Measurements from ENCODE around the gene FOXO3. TPM values are rescaled to one million over a fixed set of nuclear protein-coding genes. Genes with fewer than 3 reads are reported as not detected.

Gene FOXO3
- polyA plus RNA-seq, 1 donor (not counting 4 experiments of a cell fraction or from before 2014, with no cell fraction given), result 17.6 TPM

- Histone ChIP-seq H3K79me2 (ENCODE audit: control insufficient read depth, insufficient read depth, low read length) (peaks cover 46% of the 10 kb centered on the region), H3K36me3 (ENCODE audit: control insufficient read depth in 2 of 2, extremely low read depth in 1 of 2, insufficient read depth in 2 of 2, low read length in 2 of 2) (peaks cover 3 to 6% of the 10 kb centered on the region in 2 experiments), H4K20me1 (ENCODE audit: control insufficient read depth, extremely low read depth, insufficient read depth, low read length) (no peaks in the 10 kb centered on the region), H3K9ac (ENCODE audit: control insufficient read depth, extremely low read depth, insufficient read depth, low read length) (peak overlapping the region; percentile 43), H3K4me2 (ENCODE audit: control insufficient read depth, extremely low read depth, insufficient read depth, low read depth, low read length) (peak overlapping the region; percentile 66), H3K27me3 (ENCODE audit: control insufficient read depth, extremely low read depth, insufficient read depth, low read length) (no peaks in the 10 kb centered on the region), H2AFZ (ENCODE audit: control insufficient read depth, low read length) (no peak overlapping the region), H3K4me3 (ENCODE audit: control insufficient read depth in 2 of 3, extremely low read depth in 1 of 3, insufficient read depth in 2 of 3, low read depth in 1 of 3, low read length in 3 of 3) (peak overlapping the region in 2 of 3 experiments; percentile 11), H3K9me1 (ENCODE audit: control insufficient read depth, extremely low read depth, insufficient read depth, low read length) (no peaks in the 10 kb centered on the region), H3K27ac (ENCODE audit: control insufficient read depth, insufficient read depth, low read length) (peak overlapping the region; percentile 61), H3K9me3 (ENCODE audit: control insufficient read depth, low read depth, low read length) (no peaks in the 10 kb centered on the region), H3K4me1 (ENCODE audit: control insufficient read depth, extremely low read depth, insufficient read depth, low read length) (peaks cover 54% of the 10 kb centered on the region)
- peak; percentile 74 for FAIRE-seq
- TF ChIP-seq EZH2 (IDR thresholded peaks at IDR 0.05; ENCODE audit: low read length), result no peak
- TF ChIP-seq CTCF (optimal IDR thresholded peaks at IDR 0.05 in 1 of 3, IDR thresholded peaks at IDR 0.05 in 1 of 3, conservative IDR thresholded peaks at IDR 0.05 in 1 of 3; ENCODE audit: extremely low read depth in 1 of 3, insufficient read depth in 2 of 3, low read length in 3 of 3), result no peak
- no peak for DNase-seq (ENCODE audit: low read depth, low spot score)
- dilution Hi-C loops (cut with MboI; ENCODE audit: extremely low pct_ligation_motif_present, low sequenced_read_pairs), result no loop called here
Observed at GRCh38 chr6:108651340-108652227, 90.9 kb downstream of the FOXO3 start.

GRCh38 chr6:108652375-108652774 is 91.7 kb downstream of the FOXO3 start:
- peaks cover 54% of the 10 kb centered on the region for H3K4me1 ChIP-seq (ENCODE audit: control insufficient read depth, extremely low read depth, insufficient read depth, low read length)
- no peak for TF ChIP-seq EZH2 (IDR thresholded peaks at IDR 0.05; ENCODE audit: low read length)
- TF ChIP-seq CTCF (optimal IDR thresholded peaks at IDR 0.05 in 1 of 3, IDR thresholded peaks at IDR 0.05 in 1 of 3, conservative IDR thresholded peaks at IDR 0.05 in 1 of 3; ENCODE audit: extremely low read depth in 1 of 3, insufficient read depth in 2 of 3, low read length in 3 of 3), result no peak
- H4K20me1 ChIP-seq (ENCODE audit: control insufficient read depth, extremely low read depth, insufficient read depth, low read length), result no peaks in the 10 kb centered on the region
- dilution Hi-C loops (cut with MboI; ENCODE audit: extremely low pct_ligation_motif_present, low sequenced_read_pairs), result no loop called here
- no peak overlapping the region for H2AFZ ChIP-seq (ENCODE audit: control insufficient read depth, low read length)
- peak overlapping the region; percentile 61 for H3K27ac ChIP-seq (ENCODE audit: control insufficient read depth, insufficient read depth, low read length)
- H3K4me2 ChIP-seq (ENCODE audit: control insufficient read depth, extremely low read depth, insufficient read depth, low read depth, low read length), result peak overlapping the region; percentile 66
- no peaks in the 10 kb centered on the region for H3K27me3 ChIP-seq (ENCODE audit: control insufficient read depth, extremely low read depth, insufficient read depth, low read length)
- H3K36me3 ChIP-seq (ENCODE audit: control insufficient read depth in 2 of 2, extremely low read depth in 1 of 2, insufficient read depth in 2 of 2, low read length in 2 of 2), result peaks cover 2 to 6% of the 10 kb centered on the region in 2 experiments
- no peak for DNase-seq (ENCODE audit: low read depth, low spot score)
- no peak overlapping the region for H3K4me3 ChIP-seq (ENCODE audit: control insufficient read depth in 2 of 3, extremely low read depth in 1 of 3, insufficient read depth in 2 of 3, low read depth in 1 of 3, low read length in 3 of 3)
- H3K9me3 ChIP-seq (ENCODE audit: control insufficient read depth, low read depth, low read length), result no peaks in the 10 kb centered on the region
- H3K79me2 ChIP-seq (ENCODE audit: control insufficient read depth, insufficient read depth, low read length), result peaks cover 51% of the 10 kb centered on the region
- no peaks in the 10 kb centered on the region for H3K9me1 ChIP-seq (ENCODE audit: control insufficient read depth, extremely low read depth, insufficient read depth, low read length)
- no peak for FAIRE-seq
- peak overlapping the region; percentile 31 for H3K9ac ChIP-seq (ENCODE audit: control insufficient read depth, extremely low read depth, insufficient read depth, low read length)
